ENCODE data around the gene FHAD1.

GRCh38 chr1:15400627-15401026 lies 153.6 kb downstream of the FHAD1 start:
- TF ChIP-seq, protein P1, sequence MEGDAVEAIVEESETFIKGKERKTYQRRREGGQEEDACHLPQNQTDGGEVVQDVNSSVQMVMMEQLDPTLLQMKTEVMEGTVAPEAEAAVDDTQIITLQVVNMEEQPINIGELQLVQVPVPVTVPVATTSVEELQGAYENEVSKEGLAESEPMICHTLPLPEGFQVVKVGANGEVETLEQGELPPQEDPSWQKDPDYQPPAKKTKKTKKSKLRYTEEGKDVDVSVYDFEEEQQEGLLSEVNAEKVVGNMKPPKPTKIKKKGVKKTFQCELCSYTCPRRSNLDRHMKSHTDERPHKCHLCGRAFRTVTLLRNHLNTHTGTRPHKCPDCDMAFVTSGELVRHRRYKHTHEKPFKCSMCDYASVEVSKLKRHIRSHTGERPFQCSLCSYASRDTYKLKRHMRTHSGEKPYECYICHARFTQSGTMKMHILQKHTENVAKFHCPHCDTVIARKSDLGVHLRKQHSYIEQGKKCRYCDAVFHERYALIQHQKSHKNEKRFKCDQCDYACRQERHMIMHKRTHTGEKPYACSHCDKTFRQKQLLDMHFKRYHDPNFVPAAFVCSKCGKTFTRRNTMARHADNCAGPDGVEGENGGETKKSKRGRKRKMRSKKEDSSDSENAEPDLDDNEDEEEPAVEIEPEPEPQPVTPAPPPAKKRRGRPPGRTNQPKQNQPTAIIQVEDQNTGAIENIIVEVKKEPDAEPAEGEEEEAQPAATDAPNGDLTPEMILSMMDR (IDR thresholded peaks at IDR 0.05) = no peak
- TF ChIP-seq POLR2AphosphoS5 (IDR thresholded peaks at IDR 0.05; ENCODE audit: insufficient read depth in 1 of 2, low read depth in 1 of 2) = peak in 1 of 2 donors; percentile 83
